GM10847 (cell line): Measurements from ENCODE around the gene TOMM34.

Experiments used
- POLR2A ChIP-seq: IDR thresholded peaks from 2 replicates; pipeline ENCODE4 v1.6.1; 2011; ENCODE audit not compliant: insufficient read length; ENCODE audit errors: extremely low read depth

Gene TOMM34

GRCh38 chr20:44950368-44950767 lies 9.8 kb downstream of the TOMM34 start:
- TF ChIP-seq POLR2A: no peak

GRCh38 chr20:44948513-44948912 lies 11.7 kb downstream of the TOMM34 start:
- no peak for TF ChIP-seq POLR2A

- no peak for TF ChIP-seq POLR2A
These were observed 12.1 kb downstream of the TOMM34 start for GRCh38 chr20:44948107-44948506.

- TF ChIP-seq POLR2A: no peak
These were observed 13.8 kb downstream of the TOMM34 start for GRCh38 chr20:44946271-44946852.

GRCh38 chr20:44945261-44945660 lies 14.9 kb downstream of the TOMM34 start:
- TF ChIP-seq POLR2A: no peak

GRCh38 chr20:44943828-44944227 lies 16.4 kb downstream of the TOMM34 start:
- TF ChIP-seq POLR2A: no peak

GRCh38 chr20:44942264-44942973 lies 17.8 kb downstream of the TOMM34 start:
- TF ChIP-seq POLR2A: no peak

- TF ChIP-seq POLR2A: no peak
These were observed 19.0 kb downstream of the TOMM34 start for GRCh38 chr20:44941120-44941691.

GRCh38 chr20:44938637-44939036 lies 21.6 kb downstream of the TOMM34 start:
- no peak for TF ChIP-seq POLR2A

- no peak for TF ChIP-seq POLR2A
These were observed 23.7 kb downstream of the TOMM34 start for GRCh38 chr20:44936510-44936909.

- no peak for TF ChIP-seq POLR2A
These were observed 27.3 kb downstream of the TOMM34 start for GRCh38 chr20:44932916-44933315.

- no peak for TF ChIP-seq POLR2A
These were observed 28.3 kb downstream of the TOMM34 start for GRCh38 chr20:44931911-44932310.

GRCh38 chr20:44930517-44931168 lies 29.6 kb downstream of the TOMM34 start:
- no peak for TF ChIP-seq POLR2A

- no peak for TF ChIP-seq POLR2A
These were observed 31.6 kb downstream of the TOMM34 start for GRCh38 chr20:44928595-44928994.

- no peak for TF ChIP-seq POLR2A
These were observed 35.7 kb downstream of the TOMM34 start for GRCh38 chr20:44924541-44924940.

- no peak for TF ChIP-seq POLR2A
These were observed 38.8 kb downstream of the TOMM34 start for GRCh38 chr20:44921447-44921846.
